GM10847 (cell line): ENCODE measurements around the gene MED16.
A peak's percentile ranks its signal among the peaks of the same experiment; 100 is the strongest.

Source experiments
- POLR2A ChIP-seq: IDR thresholded peaks from 2 replicates; pipeline ENCODE4 v1.6.1; 2011; ENCODE audit not compliant: insufficient read length; ENCODE audit errors: extremely low read depth

MED16 gene

GRCh38 chr19:932648-933552 is 39.9 kb upstream of the MED16 start:
- no peak for TF ChIP-seq POLR2A

- TF ChIP-seq POLR2A = no peak
These were observed 39.1 kb upstream of the MED16 start for GRCh38 chr19:931860-932647.

DNA sequence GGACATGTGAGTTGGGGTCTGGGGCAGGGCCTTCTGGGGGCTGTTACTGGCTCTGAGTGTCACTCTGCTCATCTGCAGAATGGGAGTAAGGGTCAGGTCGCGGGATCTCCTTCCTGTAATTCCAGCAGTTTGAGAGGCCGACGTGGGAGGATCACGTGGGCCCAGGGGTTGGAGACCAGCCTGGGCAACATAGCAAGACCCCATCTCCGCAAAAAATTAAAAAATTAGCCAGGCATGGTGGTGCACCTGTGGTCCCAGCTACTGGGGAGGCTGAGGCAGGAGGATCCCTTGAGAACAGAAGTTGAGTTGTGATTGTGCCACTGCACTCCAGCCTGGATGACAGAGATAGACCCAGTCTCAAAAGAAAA is 36.9 kb upstream of the MED16 start:
- TF ChIP-seq POLR2A = no peak

DNA sequence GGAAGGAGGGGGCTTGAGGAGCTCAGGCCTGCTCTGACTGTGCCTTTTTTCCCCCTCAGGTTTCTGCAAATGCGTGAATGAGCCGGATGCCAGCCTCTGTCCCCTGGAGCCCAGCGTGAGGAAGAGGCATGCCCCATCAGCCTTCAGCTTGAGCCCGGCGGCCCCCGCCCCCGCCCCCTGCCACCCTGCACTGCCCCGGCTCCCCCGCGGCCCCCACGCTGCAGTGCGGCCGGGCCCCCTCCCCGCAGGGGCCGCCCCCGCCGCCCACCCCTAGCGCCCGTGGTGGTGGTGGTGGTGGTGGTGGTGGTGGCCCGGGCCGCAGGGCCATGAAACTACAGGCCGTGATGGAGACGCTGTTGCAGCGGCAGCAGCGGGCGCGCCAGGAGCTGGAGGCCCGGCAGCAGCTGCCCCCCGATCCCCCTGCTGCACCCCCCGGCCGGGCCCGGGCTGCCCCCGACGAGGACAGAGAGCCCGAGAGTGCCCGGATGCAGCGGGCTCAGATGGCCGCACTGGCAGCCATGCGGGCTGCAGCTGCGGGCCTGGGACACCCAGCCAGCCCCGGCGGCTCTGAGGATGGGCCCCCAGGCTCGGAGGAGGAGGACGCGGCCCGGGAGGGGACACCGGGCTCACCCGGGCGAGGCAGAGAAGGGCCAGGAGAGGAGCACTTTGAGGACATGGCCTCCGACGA is 36.4 kb upstream of the MED16 start:
- TF ChIP-seq POLR2A = no peak

DNA sequence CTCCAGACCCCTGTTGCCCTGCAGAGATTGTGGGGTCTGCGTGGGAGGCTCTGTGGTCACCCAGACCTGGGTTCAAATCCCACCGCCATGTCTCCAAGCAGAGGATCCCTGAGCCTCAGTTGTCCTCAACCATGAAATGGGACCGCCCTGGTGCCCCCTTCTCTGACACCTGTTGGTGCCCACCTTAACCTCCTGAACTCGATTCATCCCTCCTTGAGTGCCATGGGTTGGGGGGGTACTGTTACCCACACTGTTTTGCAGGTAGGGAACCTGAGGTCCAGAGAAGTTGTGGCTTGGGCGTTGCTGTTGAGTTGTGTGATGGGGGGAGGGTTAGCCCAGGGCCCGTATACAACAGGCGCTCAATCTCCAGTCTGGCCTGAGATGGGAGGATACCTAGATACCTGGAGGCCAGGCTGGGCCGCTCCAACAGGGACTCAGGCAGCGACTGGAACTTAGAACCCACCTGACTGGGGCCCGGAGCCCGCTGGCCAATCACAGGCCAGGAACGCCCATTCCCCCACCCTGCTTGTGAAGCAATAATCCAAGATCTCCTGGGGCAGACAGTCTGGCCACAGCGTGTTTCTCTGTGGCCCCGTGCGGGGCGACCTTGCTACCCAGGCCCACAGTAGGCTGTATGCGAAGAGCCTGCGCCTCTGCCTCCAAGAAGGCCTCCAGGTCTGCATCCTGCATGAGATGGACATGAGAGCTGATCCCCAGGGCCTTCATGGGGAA is 35.6 kb upstream of the MED16 start:
- TF ChIP-seq POLR2A = no peak

DNA sequence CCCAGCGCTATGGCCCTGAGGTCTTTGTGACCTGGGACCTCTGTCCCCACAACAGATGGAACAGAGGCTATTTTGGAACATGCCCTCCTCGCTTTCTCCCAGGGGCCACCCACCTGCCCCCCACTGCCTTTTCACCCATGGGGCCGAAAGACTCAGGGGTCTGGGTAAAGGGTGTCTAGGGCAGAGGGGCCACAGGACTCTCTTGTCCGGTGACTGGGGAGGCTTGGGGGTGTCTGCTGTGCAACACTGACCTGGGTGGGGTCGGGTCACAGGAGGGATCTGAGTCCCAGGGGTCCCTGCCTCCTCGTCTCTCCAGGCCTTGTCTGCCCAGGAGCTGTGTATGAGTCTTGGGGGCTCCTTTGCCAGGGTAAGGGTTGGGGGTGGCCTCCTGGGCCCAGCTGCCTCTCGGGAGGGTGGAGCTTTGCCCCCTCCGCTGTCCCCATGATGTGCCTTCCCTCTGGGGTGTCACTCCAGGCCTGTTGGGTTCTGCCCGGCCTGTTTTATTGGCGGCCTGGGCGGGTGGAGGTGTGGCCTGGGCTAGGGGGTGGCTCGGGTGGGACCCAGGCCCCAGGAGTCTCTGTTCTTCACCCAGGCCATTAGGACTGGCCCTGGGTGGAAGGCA is 34.9 kb upstream of the MED16 start:
- TF ChIP-seq POLR2A = no peak

GRCh38 chr19:927351-927779 is 34.4 kb upstream of the MED16 start:
- no peak for TF ChIP-seq POLR2A

DNA sequence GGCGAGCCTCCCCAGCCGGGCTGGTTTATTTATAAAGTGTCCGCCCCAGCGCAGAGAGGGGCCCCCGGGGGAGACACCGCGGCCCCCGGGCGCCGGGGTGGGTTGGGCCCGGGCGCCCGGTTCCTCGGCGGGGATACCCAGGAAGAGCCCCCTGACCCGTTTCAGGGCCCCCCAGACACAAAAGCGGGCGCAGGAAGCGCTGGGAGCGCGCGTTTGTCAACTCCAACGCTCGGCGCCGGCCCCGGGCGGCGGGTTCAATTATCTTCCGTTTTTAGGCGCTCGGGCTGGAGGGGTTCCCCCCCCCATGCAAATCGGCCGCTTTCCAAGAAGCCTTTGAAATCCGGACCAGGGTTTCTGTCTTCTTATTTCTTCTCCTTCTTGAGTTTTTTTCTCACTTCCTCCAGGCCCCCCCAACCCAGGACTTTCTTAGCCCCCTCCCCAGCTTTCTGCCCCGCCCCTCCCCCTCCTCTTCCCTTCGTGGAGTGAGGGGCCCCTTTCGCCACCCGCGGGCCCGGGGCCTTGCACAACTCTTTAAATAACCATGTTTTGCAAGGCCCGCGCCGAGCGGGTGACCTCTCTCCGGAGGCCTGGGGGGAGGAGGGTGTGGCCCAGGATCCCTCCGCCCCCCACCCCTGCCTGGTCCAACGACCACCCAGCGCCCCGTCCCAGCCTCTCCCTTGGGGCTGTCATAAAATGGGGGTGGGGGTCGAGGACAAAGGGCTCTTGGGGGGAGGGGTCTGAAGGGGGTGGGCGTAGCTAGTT is 33.8 kb upstream of the MED16 start:
- peak; percentile 26 for TF ChIP-seq POLR2A

GRCh38 chr19:926323-926588 is 33.3 kb upstream of the MED16 start:
- TF ChIP-seq POLR2A = no peak

GRCh38 chr19:925526-926322 is 32.7 kb upstream of the MED16 start, which contains the start of gene ARID3A:
ARID3A (plus strand) TSS chr19:926035; CDS start chr19:929529, 3,494 bp downstream.
- TF ChIP-seq POLR2A = peak; percentile 65

- peak; percentile 13 for TF ChIP-seq POLR2A
These were observed 32.1 kb upstream of the MED16 start for GRCh38 chr19:925087-925525.

GRCh38 chr19:924553-925086 is 31.6 kb upstream of the MED16 start:
- TF ChIP-seq POLR2A = no peak

GRCh38 chr19:920051-920864 is 27.3 kb upstream of the MED16 start:
- no peak for TF ChIP-seq POLR2A
